HFFc6 (cell line): Measurements from ENCODE around the gene CAPN13. TPM values are rescaled to one million over a fixed set of nuclear protein-coding genes. Genes with fewer than 3 reads are reported as not detected.

ENCODE experiments used
- DNase-seq: peaks from one replicate; pipeline ENCODE4 v3.0.0-alpha.2; 2018
- H3K27ac Mint-ChIP-seq: 2 replicates; pipeline ENCODE4 v1.8.0; 2020; ENCODE audit warnings: mild to moderate bottlenecking, mixed read lengths
- H3K27me3 Mint-ChIP-seq: 2 replicates; pipeline ENCODE4 v1.8.0; 2021; ENCODE audit warnings: mild to moderate bottlenecking, moderate library complexity, mixed read lengths; ENCODE audit not compliant: insufficient read depth
- H3K36me3 Mint-ChIP-seq: 2 replicates; pipeline ENCODE4 v1.8.0; 2021; ENCODE audit warnings: low read depth, mixed read lengths
- H3K4me1 Mint-ChIP-seq: 2 replicates; pipeline ENCODE4 v1.8.0; 2020; ENCODE audit warnings: low read depth, mixed read lengths
- H3K4me3 Mint-ChIP-seq: 2 replicates; pipeline ENCODE4 v1.8.0; 2020; ENCODE audit warnings: mild to moderate bottlenecking, moderate library complexity, mixed read lengths
- H3K9me3 Mint-ChIP-seq: 2 replicates; pipeline ENCODE4 v1.8.0; 2020; ENCODE audit warnings: mild to moderate bottlenecking, mixed read lengths
- CTCF ChIP-seq: fragments of 200-600 bp; sonication (generic); IDR thresholded peaks from 2 replicates; pipeline ENCODE4 v1.5.0; 2021; ENCODE audit warnings: antibody characterized with exemption, mild to moderate bottlenecking
- total RNA-seq, 6 experiments: library from RNA; stranded (reverse); fragmentation: NEBNext Ultra II Directional; extraction: Animal tissue kit (Norgen Biotek cat#: 25700); gene quantifications; 2 replicates in 1 of 6; 3 replicates in 5 of 6; pipeline ENCODE4 v1.2.3, GENCODE V29; 2021

CAPN13 gene
- total RNA-seq, 6 experiments from 2014 or later = not detected

GRCh38 chr2:30736461-30737325, 70.6 kb downstream of the CAPN13 start:
- no peak for TF ChIP-seq CTCF
- Mint-ChIP-seq H3K9me3 (no peaks in the 10 kb centered on the region), H3K36me3 (no peaks in the 10 kb centered on the region), H3K27ac (no peak overlapping the region), H3K27me3 (peaks cover 2% of the 10 kb centered on the region), H3K4me1 (no peaks in the 10 kb centered on the region), H3K4me3 (no peak overlapping the region)
- DNase-seq = no peak

- Mint-ChIP-seq H3K4me1 (no peaks in the 10 kb centered on the region), H3K36me3 (no peaks in the 10 kb centered on the region), H3K4me3 (no peak overlapping the region), H3K27ac (no peak overlapping the region), H3K27me3 (peaks cover 3% of the 10 kb centered on the region), H3K9me3 (no peaks in the 10 kb centered on the region)
- no peak for DNase-seq
- no peak for TF ChIP-seq CTCF
Measured at GRCh38 chr2:30733876-30734520, 73.2 kb downstream of the CAPN13 start.

- no peaks in the 10 kb centered on the region for H3K9me3 Mint-ChIP-seq
- no peak for DNase-seq
- peaks cover 3% of the 10 kb centered on the region for H3K27me3 Mint-ChIP-seq
- no peak overlapping the region for H3K27ac Mint-ChIP-seq
- H3K4me1 Mint-ChIP-seq = no peaks in the 10 kb centered on the region
- no peaks in the 10 kb centered on the region for H3K36me3 Mint-ChIP-seq
- H3K4me3 Mint-ChIP-seq = no peak overlapping the region
- TF ChIP-seq CTCF = no peak
Measured at GRCh38 chr2:30732876-30733275, 74.4 kb downstream of the CAPN13 start.

- no peaks in the 10 kb centered on the region for H3K36me3 Mint-ChIP-seq
- no peak for TF ChIP-seq CTCF
- no peak overlapping the region for H3K4me3 Mint-ChIP-seq
- no peak for DNase-seq
- no peak overlapping the region for H3K27ac Mint-ChIP-seq
- no peaks in the 10 kb centered on the region for H3K4me1 Mint-ChIP-seq
- no peaks in the 10 kb centered on the region for H3K9me3 Mint-ChIP-seq
- peaks cover 3% of the 10 kb centered on the region for H3K27me3 Mint-ChIP-seq
Measured at GRCh38 chr2:30732376-30732775, 74.9 kb downstream of the CAPN13 start.

- Mint-ChIP-seq H3K27ac (no peak overlapping the region), H3K4me1 (no peaks in the 10 kb centered on the region), H3K9me3 (no peaks in the 10 kb centered on the region), H3K27me3 (peaks cover 3% of the 10 kb centered on the region), H3K36me3 (no peaks in the 10 kb centered on the region), H3K4me3 (no peak overlapping the region)
- no peak for DNase-seq
- TF ChIP-seq CTCF = no peak
Measured at GRCh38 chr2:30731706-30732105, 75.5 kb downstream of the CAPN13 start.
